H9 (cell line): ENCODE measurements around the gene SLCO3A1. TPM values are rescaled to one million over a fixed set of nuclear protein-coding genes. Genes with fewer than 3 reads are reported as not detected.
A peak's percentile ranks its signal among the peaks of the same experiment; 100 is the strongest.

Experiments used
- DNase-seq: peaks from one replicate; pipeline ENCODE4 v3.0.0-alpha.2; 2017
- H2AFZ ChIP-seq: one replicate; pipeline ENCODE4 v1.6.1; 2013; ENCODE audit warnings: mild to moderate bottlenecking, low read length, control low read depth, moderate library complexity
- H2AK5ac ChIP-seq: 2 replicates; pipeline ENCODE4 v1.6.1; 2013; ENCODE audit warnings: low read length, control low read depth, mixed read lengths; ENCODE audit not compliant: insufficient read length
- H2BK120ac ChIP-seq: one replicate; pipeline ENCODE4 v1.6.1; 2013; ENCODE audit warnings: low read depth, mild to moderate bottlenecking, low read length, control low read depth, inconsistent platforms; ENCODE audit not compliant: poor library complexity, severe bottlenecking
- H2BK12ac ChIP-seq: 2 replicates; pipeline ENCODE4 v1.6.1; 2013; ENCODE audit warnings: low read length, control low read depth, mixed read lengths, low read depth; ENCODE audit not compliant: insufficient read length
- H2BK15ac ChIP-seq: 2 replicates; pipeline ENCODE4 v1.6.1; 2013; ENCODE audit warnings: low read depth, low read length, control low read depth
- H2BK20ac ChIP-seq: one replicate; pipeline ENCODE4 v1.6.1; 2013; ENCODE audit warnings: low read depth, mild to moderate bottlenecking, low read length, control low read depth, inconsistent platforms; ENCODE audit not compliant: poor library complexity, severe bottlenecking
- H2BK5ac ChIP-seq: 2 replicates; pipeline ENCODE4 v1.6.1; 2013; ENCODE audit warnings: low read length, control low read depth, mixed read lengths; ENCODE audit not compliant: insufficient read length
- H3K14ac ChIP-seq: 2 replicates; pipeline ENCODE4 v1.6.1; 2013; ENCODE audit warnings: low read length, control low read depth; ENCODE audit not compliant: insufficient read depth
- H3K18ac ChIP-seq: 2 replicates; pipeline ENCODE4 v1.6.1; 2013; ENCODE audit warnings: low read depth, mild to moderate bottlenecking, mixed read lengths, low read length, control low read depth; ENCODE audit not compliant: insufficient read length
- H3K23ac ChIP-seq: 2 replicates; pipeline ENCODE4 v1.6.1; 2013; ENCODE audit warnings: low read length, control low read depth, mixed read lengths, low read depth; ENCODE audit not compliant: insufficient read length
- H3K23me2 ChIP-seq: 2 replicates; pipeline ENCODE4 v1.6.1; 2013; ENCODE audit warnings: low read depth, mild to moderate bottlenecking, mixed read lengths, low read length, control low read depth; ENCODE audit not compliant: insufficient read length, poor library complexity, severe bottlenecking
- H3K27ac ChIP-seq: 2 replicates; pipeline ENCODE4 v1.5.1; 2013; ENCODE audit warnings: low read length, control low read depth, mixed read lengths, low read depth; ENCODE audit not compliant: insufficient read length
- H3K27me3 ChIP-seq: 2 replicates; pipeline ENCODE4 v1.6.1; 2013; ENCODE audit warnings: low read length, control low read depth, inconsistent platforms; ENCODE audit not compliant: insufficient read depth
- H3K4ac ChIP-seq: 2 replicates; pipeline ENCODE4 v1.6.1; 2013; ENCODE audit warnings: low read depth, mild to moderate bottlenecking, control low read depth, inconsistent platforms, low read length, moderate library complexity
- H3K4me1 ChIP-seq: 2 replicates; pipeline ENCODE4 v1.6.1; 2013; ENCODE audit warnings: low read length, control low read depth, inconsistent platforms; ENCODE audit not compliant: insufficient read depth
- H3K4me2 ChIP-seq: 2 replicates; pipeline ENCODE4 v1.6.1; 2013; ENCODE audit warnings: low read length, control low read depth, mixed read lengths; ENCODE audit not compliant: insufficient read length, insufficient read depth
- H3K56ac ChIP-seq: 2 replicates; pipeline ENCODE4 v1.6.1; 2013; ENCODE audit warnings: low read depth, mild to moderate bottlenecking, mixed read lengths, low read length, control low read depth; ENCODE audit not compliant: insufficient read length
- H3K79me1 ChIP-seq: 2 replicates; pipeline ENCODE4 v1.6.1; 2013; ENCODE audit warnings: low read depth, mild to moderate bottlenecking, moderate library complexity, low read length, control low read depth, inconsistent platforms; ENCODE audit not compliant: insufficient read depth, poor library complexity, severe bottlenecking
- H3K79me2 ChIP-seq: 2 replicates; pipeline ENCODE4 v1.6.1; 2013; ENCODE audit warnings: low read length, control low read depth, inconsistent platforms; ENCODE audit not compliant: insufficient read depth
- H3K9ac ChIP-seq: 2 replicates; pipeline ENCODE4 v1.6.1; 2013; ENCODE audit warnings: low read length, control low read depth, mixed read lengths; ENCODE audit not compliant: insufficient read length; ENCODE audit errors: extremely low read depth
- H3K9me3 ChIP-seq: one replicate; pipeline ENCODE4 v1.6.1; 2013; ENCODE audit warnings: low read depth, low read length, inconsistent platforms; ENCODE audit not compliant: control insufficient read depth
- H3T11ph ChIP-seq: one replicate; pipeline ENCODE4 v1.6.1; 2013; ENCODE audit warnings: mild to moderate bottlenecking, low read length, control low read depth, inconsistent platforms
- H4K20me1 ChIP-seq: one replicate; pipeline ENCODE4 v1.6.1; 2013; ENCODE audit not compliant: control insufficient read depth, insufficient read length, insufficient read depth
- H4K5ac ChIP-seq: 2 replicates; pipeline ENCODE4 v1.6.1; 2013; ENCODE audit warnings: low read depth, mild to moderate bottlenecking, mixed read lengths, low read length, control low read depth; ENCODE audit not compliant: insufficient read length
- H4K8ac ChIP-seq: replicated peaks from 2 replicates; pipeline ENCODE4 v1.6.1; 2013; ENCODE audit warnings: low read length, control low read depth, mixed read lengths, low read depth; ENCODE audit not compliant: insufficient read length
- H4K91ac ChIP-seq: 2 replicates; pipeline ENCODE4 v1.6.1; 2013; ENCODE audit warnings: low read depth, mild to moderate bottlenecking, moderate library complexity, mixed read lengths, low read length, control low read depth; ENCODE audit not compliant: insufficient read length
- H3K27ac Mint-ChIP-seq, 3 experiments: 2 replicates in 2 of 3; 3 replicates in 1 of 3; pipeline ENCODE4 v1.8.0; 2020 to 2021; ENCODE audit warnings: mixed read lengths in 3 of 3, mild to moderate bottlenecking in 1 of 3, moderate library complexity in 1 of 3
- H3K27me3 Mint-ChIP-seq: 2 replicates; pipeline ENCODE4 v1.8.0; 2021; ENCODE audit warnings: low read depth, mild to moderate bottlenecking, moderate library complexity, mixed read lengths
- H3K36me3 Mint-ChIP-seq, 3 experiments: 2 replicates in 2 of 3; 3 replicates in 1 of 3; pipeline ENCODE4 v1.8.0; 2020 to 2021; ENCODE audit warnings: low read depth in 3 of 3, mixed read lengths in 3 of 3; ENCODE audit not compliant: insufficient read depth in 1 of 3
- H3K4me1 Mint-ChIP-seq, 2 experiments: 2 replicates each; pipeline ENCODE4 v1.8.0; 2020; ENCODE audit warnings: mixed read lengths in 2 of 2
- H3K4me3 Mint-ChIP-seq, 2 experiments: 2 replicates in 1 of 2; 3 replicates in 1 of 2; pipeline ENCODE4 v1.8.0; 2020 to 2021; ENCODE audit warnings: mild to moderate bottlenecking in 2 of 2, mixed read lengths in 2 of 2, moderate library complexity in 1 of 2
- H3K9me3 Mint-ChIP-seq, 2 experiments: 2 replicates in 1 of 2; 3 replicates in 1 of 2; pipeline ENCODE4 v1.8.0; 2020; ENCODE audit warnings: mild to moderate bottlenecking in 2 of 2, mixed read lengths in 2 of 2, moderate library complexity in 1 of 2
- CTCF ChIP-seq: fragments of 200-600 bp; sonication (generic); conservative IDR thresholded peaks from 3 replicates; pipeline ENCODE4 v1.8.0; 2021; ENCODE audit warnings: antibody characterized with exemption, mild to moderate bottlenecking
- WGBS: extraction: QIAGEN DNeasy Blood & Tissue Kit; methylation state at CpG from one replicate; pipeline ENCODE4 v1.1.7; 2013; ENCODE audit warnings: missing lambda C conversion rate, low lambda C conversion rate, mixed read lengths; ENCODE audit not compliant: insufficient read length; ENCODE audit errors: extremely low coverage; 5-methylcytosine and 5-hydroxymethylcytosine counted together
- total RNA-seq: library from RNA; stranded (reverse); gene quantifications from 2 replicates; pipeline ENCODE4 v1.2.1, GENCODE V29; 2021

Gene SLCO3A1
- total RNA-seq, 1 experiment from 2014 or later: 9.4 TPM

- no peak overlapping the region for H2BK5ac ChIP-seq
- H3K36me3 Mint-ChIP-seq: peaks cover 0 to 18% (median 10%) of the 10 kb centered on the region in 3 experiments; a peak in 4 of 7 replicates
- no peaks in the 10 kb centered on the region for H3K27me3 ChIP-seq
- no peak overlapping the region for H3K14ac ChIP-seq
- no peak overlapping the region for H3K27ac ChIP-seq
- H4K20me1 ChIP-seq: no peaks in the 10 kb centered on the region
- no peak overlapping the region for H3K18ac ChIP-seq
- H3K27me3 Mint-ChIP-seq: no peaks in the 10 kb centered on the region
- no peak overlapping the region for H4K5ac ChIP-seq
- no peak overlapping the region for H3K23ac ChIP-seq
- no peaks in the 10 kb centered on the region for H3K9me3 ChIP-seq
- no peak overlapping the region for H2BK15ac ChIP-seq
- H4K91ac ChIP-seq: no peak overlapping the region
- H3K4me1 Mint-ChIP-seq: peaks cover 16 to 27% of the 10 kb centered on the region in 2 experiments
- no peak overlapping the region for H2AK5ac ChIP-seq
- no peak overlapping the region for H3K4me3 Mint-ChIP-seq
- H3T11ph ChIP-seq: no peak overlapping the region
- no peaks in the 10 kb centered on the region for H3K79me1 ChIP-seq
- DNase-seq: peak; percentile 11
- H2AFZ ChIP-seq: no peak overlapping the region
- no peaks in the 10 kb centered on the region for H3K23me2 ChIP-seq
- H3K79me2 ChIP-seq: no peaks in the 10 kb centered on the region
- no peak for TF ChIP-seq CTCF
- H3K4me1 ChIP-seq: 0 out of 2 replicates have a peak, but pooled peaks cover 4% of the 10 kb centered on the region
- no peak overlapping the region for H3K4me2 ChIP-seq
- H2BK120ac ChIP-seq: no peak overlapping the region
- no peak overlapping the region for H2BK20ac ChIP-seq
- H3K27ac Mint-ChIP-seq: no peak overlapping the region
- no peak overlapping the region for H3K9ac ChIP-seq
- no peak overlapping the region for H2BK12ac ChIP-seq
- WGBS: no CpG with 5 or more reads among the region's 3 CpGs
- no peak overlapping the region for H3K4ac ChIP-seq
- no peak overlapping the region for H4K8ac ChIP-seq
- no peak overlapping the region for H3K56ac ChIP-seq
- peaks cover 0 to 5% of the 10 kb centered on the region in 2 experiments; a peak in 1 of 5 replicates for H3K9me3 Mint-ChIP-seq
Observed at GRCh38 chr15:92141607-92142006, 288.1 kb downstream of the SLCO3A1 start.
